Lower lobe of right lung (tissue), 2 donors: ENCODE measurements around the gene ANO10. TPM values are rescaled to one million over a fixed set of nuclear protein-coding genes. Genes with fewer than 3 reads are reported as not detected.
A peak's percentile ranks its signal among the peaks of the same experiment; 100 is the strongest.

Source experiments
- ATAC-seq, 2 donors: fragments of 200-7000 bp; cut with Tn5 transposase; one replicate each; pipeline ENCODE4 v1.9.1; 2020 to 2022; ENCODE audit warnings: mild to moderate bottlenecking in 2 of 2, moderate library complexity in 2 of 2
- DNase-seq: peaks from one replicate; pipeline ENCODE4 v3.0.0-alpha.2; 2020
- H3K27ac ChIP-seq: fragments of 200-600 bp; one replicate; pipeline ENCODE4 v1.8.0; 2022
- H3K27me3 ChIP-seq: fragments of 200-600 bp; one replicate; pipeline ENCODE4 v1.8.0; 2022; ENCODE audit warnings: low read depth
- H3K36me3 ChIP-seq: fragments of 200-600 bp; one replicate; pipeline ENCODE4 v1.8.0; 2022; ENCODE audit warnings: mild to moderate bottlenecking
- H3K4me1 ChIP-seq: fragments of 200-600 bp; one replicate; pipeline ENCODE4 v1.8.0; 2022
- H3K4me3 ChIP-seq: fragments of 200-600 bp; one replicate; pipeline ENCODE4 v1.8.0; 2022; ENCODE audit warnings: mild to moderate bottlenecking
- H3K9me3 ChIP-seq: fragments of 200-600 bp; one replicate; pipeline ENCODE4 v1.8.0; 2022
- CTCF ChIP-seq: fragments of 200-600 bp; IDR thresholded peaks from one replicate; pipeline ENCODE4 v1.8.0; 2022; ENCODE audit warnings: antibody characterized with exemption, mild to moderate bottlenecking
- intact Hi-C: fragments of 100-400 bp; cut with DNase I; formaldehyde crosslinking; loops from one replicate; pipeline ENCODE4 v1.11.0; 2022
- total RNA-seq: library from RNA; stranded (reverse); fragmentation: NEBNext Ultra II Directional; extraction: Animal tissue kit (Norgen Biotek cat#: 25700); gene quantifications from one replicate; pipeline ENCODE4 v1.2.1, GENCODE V29; 2021
- donor health status: DM: no; HTN: yes; CAD: no; lungs with severe emphysema.

The ANO10 gene
- total RNA-seq, 1 donor from 2014 or later = 32.3 TPM

GRCh38 chr3:43512754-43513404 lies 108.9 kb downstream of the ANO10 start:
- intact Hi-C loops = no loop called here
- Histone ChIP-seq H3K4me1 (no peaks in the 10 kb centered on the region), H3K36me3 (no peaks in the 10 kb centered on the region), H3K9me3 (no peaks in the 10 kb centered on the region), H3K27me3 (no peaks in the 10 kb centered on the region), H3K4me3 (no peak overlapping the region), H3K27ac (no peak overlapping the region)
- ATAC-seq (no peak), DNase-seq (no peak)
- TF ChIP-seq CTCF = no peak

GRCh38 chr3:43506644-43507043 lies 115.2 kb downstream of the ANO10 start:
- intact Hi-C loops = no loop called here
- ATAC-seq = no peak

GRCh38 chr3:43505351-43505750 lies 116.5 kb downstream of the ANO10 start:
- Histone ChIP-seq H3K36me3 (no peaks in the 10 kb centered on the region), H3K4me1 (peaks cover 5% of the 10 kb centered on the region), H3K9me3 (no peaks in the 10 kb centered on the region), H3K4me3 (no peak overlapping the region), H3K27ac (no peak overlapping the region), H3K27me3 (no peaks in the 10 kb centered on the region)
- TF ChIP-seq CTCF = no peak
- intact Hi-C loops = no loop called here
- ATAC-seq (no peak), DNase-seq (no peak)

More at GRCh38 chr3:43506644-43507043, 115.2 kb downstream of the ANO10 start:
- H3K4me1 ChIP-seq = peaks cover 5% of the 10 kb centered on the region
- no peak for TF ChIP-seq CTCF
- no peaks in the 10 kb centered on the region for H3K36me3 ChIP-seq
- no peaks in the 10 kb centered on the region for H3K9me3 ChIP-seq
- H3K4me3 ChIP-seq = no peak overlapping the region
- H3K27me3 ChIP-seq = no peaks in the 10 kb centered on the region
- H3K27ac ChIP-seq = no peak overlapping the region
- DNase-seq = no peak

- Histone ChIP-seq H3K27ac (no peak overlapping the region), H3K36me3 (no peaks in the 10 kb centered on the region), H3K27me3 (no peaks in the 10 kb centered on the region), H3K4me1 (peaks cover 5% of the 10 kb centered on the region), H3K4me3 (no peak overlapping the region), H3K9me3 (no peaks in the 10 kb centered on the region)
- intact Hi-C loops = no loop called here
- TF ChIP-seq CTCF = peak; percentile 49
- ATAC-seq (no peak), DNase-seq (no peak)
These were observed 118.6 kb downstream of the ANO10 start for GRCh38 chr3:43503067-43503728.

- Histone ChIP-seq H3K4me3 (no peak overlapping the region), H3K27ac (no peak overlapping the region), H3K36me3 (no peaks in the 10 kb centered on the region), H3K9me3 (no peaks in the 10 kb centered on the region), H3K27me3 (no peaks in the 10 kb centered on the region), H3K4me1 (peaks cover 5% of the 10 kb centered on the region)
- DNase-seq = no peak
- peak; percentile 42 to 69 for ATAC-seq
- intact Hi-C loops = no loop called here
- TF ChIP-seq CTCF = no peak
These were observed 122.6 kb downstream of the ANO10 start for GRCh38 chr3:43499256-43499655.
